Measurements from ENCODE around the gene EHD4. TPM values are rescaled to one million over a fixed set of nuclear protein-coding genes. Genes with fewer than 3 reads are reported as not detected.

The EHD4 gene
- 10 to 100 TPM; 25.7 to 33.8 (median 27.6) TPM for total RNA-seq

DNA sequence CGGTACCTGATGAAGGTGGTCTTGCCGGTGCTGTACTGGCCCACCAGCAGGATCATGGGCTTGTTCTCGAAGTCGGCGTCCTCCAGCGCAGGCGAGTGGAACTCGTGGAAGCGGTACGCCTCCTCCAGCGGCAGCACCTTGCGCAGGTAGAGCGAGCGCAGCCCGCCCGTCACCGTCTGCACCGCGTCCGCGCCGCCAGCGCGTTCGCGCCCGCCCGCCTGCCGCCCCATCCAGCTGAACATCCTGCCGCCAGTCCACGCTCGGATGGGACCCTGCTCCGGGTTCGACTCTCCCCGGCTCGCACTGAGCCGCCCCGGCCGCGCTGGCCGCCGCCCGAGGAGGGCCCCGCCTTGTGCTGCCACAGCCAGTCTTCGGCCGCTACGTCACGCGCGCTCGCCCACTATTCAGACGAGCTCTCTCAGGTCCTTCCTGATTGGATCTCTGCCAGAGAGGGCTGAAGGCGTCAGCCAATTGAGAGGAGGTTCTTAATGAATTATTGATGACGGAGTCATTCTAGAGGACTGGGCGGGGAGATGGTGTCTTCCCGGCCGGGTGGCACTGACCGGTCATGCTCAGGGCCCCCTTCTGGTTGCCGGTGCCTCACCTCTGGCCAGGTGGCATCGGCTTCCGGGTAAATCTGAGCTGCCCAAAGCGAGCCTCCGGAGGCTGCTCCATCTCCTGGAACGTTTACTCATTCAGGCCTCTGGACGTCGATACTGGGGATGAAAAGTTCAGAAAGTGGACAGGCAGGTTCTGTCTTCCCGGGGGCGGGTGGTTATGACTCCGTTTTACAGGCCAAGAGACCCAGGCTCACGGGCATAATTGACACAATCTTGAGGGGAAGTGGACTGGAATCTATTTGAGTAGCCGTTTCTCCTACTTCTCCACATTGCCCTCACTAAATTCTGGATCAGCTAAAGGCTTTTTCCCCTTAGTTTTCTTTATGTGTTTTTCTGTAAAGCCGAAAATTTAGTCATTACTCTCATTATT, at the start of gene EHD4:
EHD4 (minus strand) TSS at position 305 of the 990 bp plus-strand sequence; CDS start at position 242, 63 bp downstream.
- peaks cover 15% of the 10 kb centered on the region for H3K27me3 Mint-ChIP-seq (ENCODE audit: low read depth)
- peaks cover 1% of the 10 kb centered on the region for H3K36me3 Mint-ChIP-seq (ENCODE audit: insufficient read depth)
- H3K4me3 Mint-ChIP-seq = peak within 1 kb of the TSS; percentile 92
- peak; percentile 90 for DNase-seq
- no peaks in the 10 kb centered on the region for H3K9me3 Mint-ChIP-seq
- peak; percentile 81 to 86 for ATAC-seq
- peaks cover 47% of the 10 kb centered on the region for H3K4me1 Mint-ChIP-seq (ENCODE audit: low read depth)

DNA sequence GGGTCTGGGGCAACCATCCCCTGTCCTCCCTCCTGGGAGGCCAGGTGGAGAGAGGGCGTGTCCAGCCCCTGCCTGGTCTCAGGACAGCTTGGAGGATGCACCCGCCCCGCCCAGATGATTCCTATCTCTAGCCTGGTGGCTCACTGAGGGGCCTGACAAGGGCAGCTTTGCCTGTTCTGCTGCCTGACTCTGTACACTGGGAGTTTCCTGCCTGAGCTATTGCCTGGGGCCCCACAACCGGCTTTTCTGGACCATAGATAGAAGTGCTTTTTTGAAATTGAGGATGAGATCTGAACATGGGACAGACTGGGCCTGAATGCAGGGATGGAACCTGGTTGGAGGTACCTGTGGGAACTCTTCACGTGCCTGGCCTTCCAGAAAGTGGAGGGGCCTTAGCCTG, 49.2 kb upstream of the EHD4 start:
- Mint-ChIP-seq H3K4me3 (no peak overlapping the region), H3K4me1 (ENCODE audit: low read depth) (no peaks in the 10 kb centered on the region), H3K9me3 (no peaks in the 10 kb centered on the region), H3K36me3 (ENCODE audit: insufficient read depth) (no peaks in the 10 kb centered on the region), H3K27me3 (ENCODE audit: low read depth) (peaks cover 10% of the 10 kb centered on the region)
- ATAC-seq = no peak
- no peak for DNase-seq

DNA sequence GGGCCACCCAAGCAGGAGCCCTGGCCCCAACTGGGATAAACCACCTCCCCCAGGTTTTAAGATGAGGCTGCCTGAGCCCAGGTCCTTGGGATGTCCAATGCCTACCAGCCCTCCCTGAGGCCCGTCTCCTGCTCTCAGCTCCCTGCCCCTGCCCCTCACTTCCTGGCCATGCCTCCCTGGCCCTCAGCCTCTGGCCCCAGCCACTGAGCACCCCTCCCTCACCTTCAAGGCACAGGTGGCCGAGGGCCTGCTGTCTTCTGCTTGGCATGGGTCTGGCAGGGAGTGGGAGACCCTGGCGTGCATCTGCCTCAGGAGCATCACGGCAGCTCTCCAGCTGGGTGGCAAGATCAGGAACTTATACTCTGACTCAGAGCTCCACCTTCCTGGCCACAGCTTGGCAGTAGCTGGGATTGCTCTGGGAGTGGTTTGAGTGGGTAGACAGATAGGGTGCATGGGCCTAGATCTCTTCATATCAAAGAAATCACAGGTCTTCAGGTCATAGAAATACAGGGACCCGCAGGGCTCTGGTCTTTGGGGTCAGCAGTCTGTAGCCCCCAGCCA, 48.4 kb upstream of the EHD4 start, which contains the start of gene PLA2G4E:
PLA2G4E (minus strand) TSS at position 330 of the 561 bp plus-strand sequence; CDS start at position 318, 12 bp downstream.
- Mint-ChIP-seq H3K36me3 (ENCODE audit: insufficient read depth) (no peaks in the 10 kb centered on the region), H3K4me1 (ENCODE audit: low read depth) (no peaks in the 10 kb centered on the region), H3K4me3 (no peak within 1 kb of the TSS), H3K9me3 (no peaks in the 10 kb centered on the region), H3K27me3 (ENCODE audit: low read depth) (peaks cover 6% of the 10 kb centered on the region)
- no peak for DNase-seq
- no peak for ATAC-seq

DNA sequence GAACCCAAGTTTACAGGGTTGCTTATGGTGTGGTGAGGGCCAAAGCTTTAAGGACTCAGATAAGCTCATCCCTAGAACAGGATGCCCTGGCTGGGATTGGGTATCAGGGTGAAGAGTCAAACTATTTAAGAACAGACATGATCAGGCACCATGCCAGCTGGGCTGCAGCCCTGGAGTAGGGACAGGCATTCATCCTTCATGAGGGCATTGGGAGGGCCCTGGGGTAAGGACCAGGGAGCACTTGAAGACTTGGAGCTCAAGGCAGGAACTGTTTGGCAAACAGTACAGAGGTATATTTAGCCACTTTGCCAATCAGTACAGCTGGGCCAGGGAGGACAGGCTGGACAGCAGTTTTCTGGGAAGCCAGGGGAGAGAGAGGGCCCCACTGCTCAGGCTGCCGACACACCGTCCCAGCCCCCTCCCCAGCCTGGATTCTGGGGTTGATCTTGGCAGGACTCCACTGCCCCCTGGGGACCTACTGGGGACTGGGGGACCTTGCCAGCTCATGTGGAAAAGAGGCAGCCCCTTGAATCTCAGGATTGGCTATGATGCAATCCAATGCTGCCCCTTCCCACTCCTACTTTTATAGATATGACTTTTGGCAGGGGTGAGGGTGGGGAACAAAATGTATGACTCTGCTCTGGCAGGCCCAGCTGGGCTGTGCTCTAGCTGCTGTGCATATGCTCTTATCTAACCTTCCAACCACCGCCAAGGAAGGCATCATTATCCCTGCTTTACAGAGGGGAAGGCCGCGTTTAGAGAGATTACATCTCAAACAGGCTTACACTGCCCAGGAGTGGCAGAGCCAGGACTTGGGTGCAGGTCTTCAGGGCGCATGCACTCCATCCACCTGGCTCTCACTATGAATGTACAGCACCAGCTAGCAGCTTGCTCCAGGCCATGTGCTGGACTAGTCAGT, 46.2 kb upstream of the EHD4 start:
- peaks cover 6% of the 10 kb centered on the region for H3K27me3 Mint-ChIP-seq (ENCODE audit: low read depth)
- no peaks in the 10 kb centered on the region for H3K9me3 Mint-ChIP-seq
- no peak for DNase-seq
- no peaks in the 10 kb centered on the region for H3K36me3 Mint-ChIP-seq (ENCODE audit: insufficient read depth)
- H3K4me3 Mint-ChIP-seq = no peak overlapping the region
- no peaks in the 10 kb centered on the region for H3K4me1 Mint-ChIP-seq (ENCODE audit: low read depth)
- no peak for ATAC-seq

DNA sequence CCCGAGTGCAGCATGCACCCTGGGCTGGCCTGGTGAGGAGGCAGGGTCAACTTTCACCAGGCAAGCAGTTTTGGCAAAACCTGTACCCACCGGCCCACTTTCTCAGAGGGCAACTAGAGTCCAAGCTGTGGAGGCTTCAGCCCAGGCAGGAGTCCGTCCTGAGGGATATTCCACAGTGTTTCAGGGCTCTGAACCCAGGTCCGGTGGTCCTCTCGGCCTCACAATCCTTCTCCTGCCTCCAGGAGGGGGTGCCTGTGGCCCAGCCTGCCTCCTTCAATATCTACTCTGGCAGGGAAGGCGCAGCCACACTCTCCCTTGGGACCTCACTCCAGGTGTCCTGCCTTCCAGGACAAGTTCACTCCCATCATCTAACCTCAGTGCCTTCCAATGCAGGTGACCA, 44.6 kb upstream of the EHD4 start:
- Mint-ChIP-seq H3K27me3 (ENCODE audit: low read depth) (peaks cover 6% of the 10 kb centered on the region), H3K9me3 (no peaks in the 10 kb centered on the region), H3K4me1 (ENCODE audit: low read depth) (no peaks in the 10 kb centered on the region), H3K4me3 (no peak overlapping the region), H3K36me3 (ENCODE audit: insufficient read depth) (no peaks in the 10 kb centered on the region)
- ATAC-seq (no peak), DNase-seq (no peak)

DNA sequence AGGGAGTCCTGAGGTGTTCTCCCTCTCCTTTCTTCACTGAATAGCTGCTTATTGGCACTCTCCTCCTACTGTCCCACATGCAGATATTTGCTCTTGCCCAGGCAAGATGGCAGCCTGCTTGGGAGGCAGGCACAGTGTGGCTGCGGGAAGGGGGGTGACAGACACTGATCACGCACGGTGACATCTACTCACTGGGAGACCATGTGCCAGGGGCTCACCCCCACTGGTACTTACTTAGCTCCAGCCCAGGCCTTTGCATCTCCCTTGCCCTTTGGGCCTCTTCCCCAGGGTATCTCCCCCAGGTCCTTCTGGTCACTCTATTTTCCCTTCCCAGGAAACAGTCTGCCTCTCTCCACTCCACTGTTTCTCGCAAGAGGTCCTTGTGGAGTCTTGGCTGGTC, 42.0 kb upstream of the EHD4 start:
- H3K36me3 Mint-ChIP-seq (ENCODE audit: insufficient read depth) = no peaks in the 10 kb centered on the region
- ATAC-seq (no peak), DNase-seq (no peak)
- H3K4me1 Mint-ChIP-seq (ENCODE audit: low read depth) = peaks cover 10% of the 10 kb centered on the region
- H3K27me3 Mint-ChIP-seq (ENCODE audit: low read depth) = peaks cover 6% of the 10 kb centered on the region
- H3K4me3 Mint-ChIP-seq = no peak overlapping the region
- H3K9me3 Mint-ChIP-seq = no peaks in the 10 kb centered on the region

DNA sequence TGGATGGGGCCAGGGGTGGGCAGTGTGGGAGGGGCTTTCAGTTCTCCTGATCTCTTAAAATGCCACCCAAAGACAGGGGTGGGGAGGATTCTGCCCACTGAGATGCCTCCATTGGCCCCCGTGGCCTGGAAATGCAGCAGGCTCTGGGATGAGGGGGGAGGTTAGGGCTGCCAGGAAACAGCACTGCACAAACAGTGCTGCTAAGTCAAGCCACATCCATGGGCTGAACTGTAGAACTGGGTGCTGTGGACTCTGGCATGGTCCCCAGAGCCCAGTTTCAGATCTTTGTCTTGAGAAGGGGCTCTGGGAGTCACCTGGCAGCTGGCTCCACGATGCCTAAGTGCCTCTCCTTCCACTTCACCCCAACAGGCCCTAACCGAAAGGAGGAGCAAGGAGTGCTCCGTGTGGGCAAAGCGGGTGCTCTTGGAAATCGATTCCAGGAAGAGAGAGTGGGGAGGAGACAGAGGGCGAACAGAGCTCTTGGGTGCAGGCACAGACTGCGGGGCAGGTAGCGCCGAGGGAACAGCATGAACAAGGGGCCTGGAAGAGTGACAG, 40.6 kb upstream of the EHD4 start:
- Mint-ChIP-seq H3K9me3 (no peaks in the 10 kb centered on the region), H3K36me3 (ENCODE audit: insufficient read depth) (no peaks in the 10 kb centered on the region), H3K4me3 (no peak overlapping the region), H3K27me3 (ENCODE audit: low read depth) (peaks cover 6% of the 10 kb centered on the region), H3K4me1 (ENCODE audit: low read depth) (peaks cover 10% of the 10 kb centered on the region)
- ATAC-seq = no peak
- no peak for DNase-seq

DNA sequence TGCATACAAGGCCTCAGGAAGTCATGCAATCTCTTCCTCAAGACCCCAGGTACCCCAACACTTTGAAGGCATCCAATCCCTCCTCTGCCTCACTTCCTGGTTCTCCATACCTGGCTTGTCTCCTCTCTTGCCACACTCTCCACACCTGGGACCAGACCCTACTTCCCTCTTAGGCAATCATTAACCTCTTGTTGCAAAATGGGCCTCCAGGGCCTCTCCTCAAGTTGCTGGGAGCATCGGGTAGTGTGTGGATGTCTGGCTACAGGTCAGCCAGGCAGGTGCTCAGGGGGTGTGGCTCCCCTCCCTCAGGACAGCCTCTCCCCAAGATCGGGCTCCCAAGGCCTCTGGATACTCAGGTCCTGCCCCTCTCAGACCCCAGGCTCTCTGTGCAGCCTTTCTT, 39.9 kb upstream of the EHD4 start:
- Mint-ChIP-seq H3K36me3 (ENCODE audit: insufficient read depth) (no peaks in the 10 kb centered on the region), H3K27me3 (ENCODE audit: low read depth) (peaks cover under 1% of the 10 kb centered on the region), H3K4me3 (no peak overlapping the region), H3K4me1 (ENCODE audit: low read depth) (peaks cover 10% of the 10 kb centered on the region), H3K9me3 (no peaks in the 10 kb centered on the region)
- DNase-seq (no peak), ATAC-seq (no peak)

DNA sequence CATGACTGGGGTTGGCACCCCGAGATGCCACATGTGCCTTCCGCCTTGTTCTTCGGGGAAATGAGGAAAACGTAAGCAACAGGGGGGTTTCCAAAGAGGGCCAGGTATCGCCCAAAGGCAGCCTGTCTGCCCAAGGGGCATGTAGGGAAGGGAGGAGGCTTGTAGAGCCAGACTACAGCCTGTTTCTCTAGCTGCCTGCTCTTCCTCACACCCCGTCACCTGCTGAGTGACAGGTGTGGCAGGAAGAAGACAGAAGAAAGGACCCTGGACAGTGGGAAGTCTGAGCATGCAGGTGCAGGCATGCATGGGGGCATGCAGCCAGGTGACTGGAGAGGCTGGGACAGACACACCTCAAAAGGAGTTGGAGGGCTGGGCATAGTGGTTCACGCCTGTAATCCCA, 38.7 kb upstream of the EHD4 start:
- Mint-ChIP-seq H3K4me3 (no peak overlapping the region), H3K4me1 (ENCODE audit: low read depth) (peaks cover 10% of the 10 kb centered on the region), H3K36me3 (ENCODE audit: insufficient read depth) (no peaks in the 10 kb centered on the region), H3K9me3 (no peaks in the 10 kb centered on the region), H3K27me3 (ENCODE audit: low read depth) (no peaks in the 10 kb centered on the region)
- no peak for ATAC-seq
- DNase-seq = no peak

DNA sequence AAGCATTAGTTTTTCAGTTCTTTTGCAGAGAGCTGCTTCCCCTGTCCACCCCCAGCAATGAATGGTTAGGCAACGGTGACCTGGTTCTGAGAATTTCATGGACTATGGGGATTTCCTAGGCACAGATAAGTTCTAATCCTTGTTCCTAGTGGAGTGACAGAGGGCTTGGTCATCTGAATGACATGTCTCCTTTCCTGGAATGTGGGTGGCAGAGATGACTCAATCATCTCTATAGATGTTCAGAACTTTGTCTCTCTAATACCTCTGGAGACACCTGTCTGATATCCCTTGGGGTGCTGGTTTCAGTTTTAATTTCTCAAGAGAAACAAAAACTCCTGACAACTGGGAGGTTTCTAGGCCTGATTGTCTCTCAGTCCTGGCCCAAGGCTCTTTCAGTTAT, 38.1 kb upstream of the EHD4 start:
- Mint-ChIP-seq H3K9me3 (no peaks in the 10 kb centered on the region), H3K27me3 (ENCODE audit: low read depth) (no peaks in the 10 kb centered on the region), H3K4me1 (ENCODE audit: low read depth) (peaks cover 10% of the 10 kb centered on the region), H3K4me3 (no peak overlapping the region), H3K36me3 (ENCODE audit: insufficient read depth) (no peaks in the 10 kb centered on the region)
- DNase-seq (no peak), ATAC-seq (peak; percentile 62 to 79)

DNA sequence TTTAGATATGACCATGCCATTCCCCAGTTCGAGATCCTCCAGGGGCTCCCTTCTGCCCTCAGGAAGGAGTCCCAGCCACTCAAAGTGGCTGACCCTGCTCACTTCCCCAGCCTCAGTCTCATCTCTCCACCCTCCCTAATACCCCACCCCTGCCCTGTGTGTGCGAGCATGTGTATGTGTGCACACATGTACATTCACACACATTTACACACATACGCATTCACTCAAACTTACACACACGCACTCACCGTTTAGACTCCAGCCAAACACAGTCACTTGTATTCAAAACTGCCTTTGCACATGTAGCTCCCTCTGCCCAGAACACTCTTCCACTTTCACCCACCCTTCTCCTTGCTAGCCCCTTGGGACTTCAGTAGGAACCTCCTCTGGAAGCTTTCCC, 37.1 kb upstream of the EHD4 start:
- Mint-ChIP-seq H3K27me3 (ENCODE audit: low read depth) (no peaks in the 10 kb centered on the region), H3K4me1 (ENCODE audit: low read depth) (peaks cover 10% of the 10 kb centered on the region), H3K36me3 (ENCODE audit: insufficient read depth) (no peaks in the 10 kb centered on the region), H3K4me3 (no peak overlapping the region), H3K9me3 (no peaks in the 10 kb centered on the region)
- no peak for DNase-seq
- no peak for ATAC-seq

DNA sequence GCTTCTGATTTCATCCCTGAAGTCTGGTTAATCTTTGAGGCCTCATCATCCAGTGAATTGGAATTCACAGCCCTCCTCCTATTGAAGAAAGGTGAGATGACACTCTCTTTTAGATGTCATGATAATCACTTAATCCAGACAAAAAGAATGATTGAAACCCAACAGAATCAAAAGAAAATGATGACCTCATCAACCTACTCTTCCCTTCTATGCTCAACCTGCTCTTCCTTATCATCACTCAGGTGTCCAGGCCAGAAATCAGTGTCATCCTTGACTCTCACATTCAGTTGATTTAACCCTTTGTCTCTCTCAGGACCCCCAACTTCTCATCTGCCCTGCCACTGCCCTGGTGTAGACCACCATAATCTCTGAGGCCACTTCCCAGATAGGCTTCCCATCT, 36.7 kb upstream of the EHD4 start:
- no peak for DNase-seq
- H3K9me3 Mint-ChIP-seq = no peaks in the 10 kb centered on the region
- peaks cover 10% of the 10 kb centered on the region for H3K4me1 Mint-ChIP-seq (ENCODE audit: low read depth)
- ATAC-seq = no peak
- H3K36me3 Mint-ChIP-seq (ENCODE audit: insufficient read depth) = no peaks in the 10 kb centered on the region
- no peak overlapping the region for H3K4me3 Mint-ChIP-seq
- H3K27me3 Mint-ChIP-seq (ENCODE audit: low read depth) = no peaks in the 10 kb centered on the region

DNA sequence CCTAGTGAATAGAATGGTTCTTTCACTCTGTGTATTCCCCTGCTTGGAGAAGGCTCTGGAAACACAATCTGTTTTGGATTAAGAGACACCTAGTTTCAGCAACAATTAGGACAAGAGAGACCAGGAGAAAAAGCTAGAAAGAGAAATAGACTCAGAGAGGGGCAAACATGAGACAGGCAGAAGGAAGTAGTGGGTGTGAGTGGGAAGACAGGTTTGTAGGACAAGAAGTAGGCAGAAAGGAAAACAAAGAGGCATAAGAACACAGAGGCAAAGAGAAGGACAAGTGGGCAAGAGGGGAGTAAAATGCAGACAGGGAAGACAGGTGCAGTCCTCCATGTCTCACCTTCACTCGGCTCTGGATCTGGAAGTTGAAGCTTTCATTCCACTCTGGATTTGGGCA, 35.0 kb upstream of the EHD4 start:
- Mint-ChIP-seq H3K27me3 (ENCODE audit: low read depth) (no peaks in the 10 kb centered on the region), H3K4me3 (no peak overlapping the region), H3K4me1 (ENCODE audit: low read depth) (peaks cover 10% of the 10 kb centered on the region), H3K9me3 (no peaks in the 10 kb centered on the region), H3K36me3 (ENCODE audit: insufficient read depth) (no peaks in the 10 kb centered on the region)
- DNase-seq (no peak), ATAC-seq (no peak)

DNA sequence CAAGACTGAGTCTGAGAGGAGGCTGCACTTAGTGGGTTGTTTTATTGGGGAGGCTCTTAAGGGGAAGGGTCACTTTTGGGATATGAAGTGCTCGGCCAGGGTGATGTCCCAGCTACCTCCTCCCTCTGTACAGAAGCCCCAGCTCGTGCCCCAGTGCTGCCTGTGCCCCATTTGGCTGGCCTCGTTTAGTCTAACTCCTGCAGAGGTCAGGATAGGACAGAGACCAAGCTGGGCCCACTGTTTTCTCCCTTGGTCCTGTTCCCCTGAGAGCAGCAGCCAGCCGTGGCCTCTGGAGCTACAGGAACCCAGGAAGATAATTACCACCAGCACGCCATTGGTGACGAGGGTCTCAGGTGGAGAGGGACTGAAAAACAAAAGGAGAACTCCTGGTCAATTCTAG, 30.0 kb upstream of the EHD4 start:
- ATAC-seq (no peak), DNase-seq (no peak)
- no peaks in the 10 kb centered on the region for H3K27me3 Mint-ChIP-seq (ENCODE audit: low read depth)
- H3K9me3 Mint-ChIP-seq = no peaks in the 10 kb centered on the region
- H3K4me3 Mint-ChIP-seq = no peak overlapping the region
- H3K36me3 Mint-ChIP-seq (ENCODE audit: insufficient read depth) = no peaks in the 10 kb centered on the region
- peaks cover 2% of the 10 kb centered on the region for H3K4me1 Mint-ChIP-seq (ENCODE audit: low read depth)
